Measurements from ENCODE around the gene KIFC3.
A peak's percentile ranks its signal among the peaks of the same experiment; 100 is the strongest.
"Not testable (repeated sequence)": the region's sequence is repeated elsewhere in the genome, so short reads cannot be mapped to it uniquely, and the experiment has no call there.

Gene KIFC3

GRCh38 chr16:57823836-57824235, 21.5 kb upstream of the KIFC3 start:
- no peak for DNase-seq

GRCh38 chr16:57822856-57823255, 20.6 kb upstream of the KIFC3 start:
- DNase-seq: no peak

DNA sequence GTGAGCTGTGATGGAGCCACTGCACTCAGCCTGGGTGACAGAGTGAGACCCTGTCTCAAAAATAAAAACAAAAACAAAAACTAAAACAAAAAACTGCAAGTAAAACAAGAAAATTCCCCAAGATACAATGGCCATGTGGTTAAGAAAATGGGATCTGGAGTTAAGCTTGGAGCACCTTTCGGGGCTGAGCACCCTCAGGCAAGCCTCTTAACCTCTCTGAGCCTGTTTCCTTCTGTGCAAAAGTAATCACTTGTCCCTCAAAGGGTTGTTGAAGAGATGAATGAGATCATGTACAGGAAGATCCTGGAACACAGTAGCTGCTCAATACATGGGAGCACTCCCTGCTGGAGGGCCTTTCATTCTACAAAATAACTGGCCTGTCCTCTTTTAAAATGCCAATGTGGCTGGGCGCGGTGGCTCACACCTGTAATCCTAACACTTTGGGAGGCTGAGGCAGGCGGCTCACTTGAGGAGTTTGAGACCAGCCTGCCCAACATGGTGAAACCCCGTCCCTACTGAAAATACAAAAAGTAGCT, 19.8 kb upstream of the KIFC3 start:
- no peak for DNase-seq

DNA sequence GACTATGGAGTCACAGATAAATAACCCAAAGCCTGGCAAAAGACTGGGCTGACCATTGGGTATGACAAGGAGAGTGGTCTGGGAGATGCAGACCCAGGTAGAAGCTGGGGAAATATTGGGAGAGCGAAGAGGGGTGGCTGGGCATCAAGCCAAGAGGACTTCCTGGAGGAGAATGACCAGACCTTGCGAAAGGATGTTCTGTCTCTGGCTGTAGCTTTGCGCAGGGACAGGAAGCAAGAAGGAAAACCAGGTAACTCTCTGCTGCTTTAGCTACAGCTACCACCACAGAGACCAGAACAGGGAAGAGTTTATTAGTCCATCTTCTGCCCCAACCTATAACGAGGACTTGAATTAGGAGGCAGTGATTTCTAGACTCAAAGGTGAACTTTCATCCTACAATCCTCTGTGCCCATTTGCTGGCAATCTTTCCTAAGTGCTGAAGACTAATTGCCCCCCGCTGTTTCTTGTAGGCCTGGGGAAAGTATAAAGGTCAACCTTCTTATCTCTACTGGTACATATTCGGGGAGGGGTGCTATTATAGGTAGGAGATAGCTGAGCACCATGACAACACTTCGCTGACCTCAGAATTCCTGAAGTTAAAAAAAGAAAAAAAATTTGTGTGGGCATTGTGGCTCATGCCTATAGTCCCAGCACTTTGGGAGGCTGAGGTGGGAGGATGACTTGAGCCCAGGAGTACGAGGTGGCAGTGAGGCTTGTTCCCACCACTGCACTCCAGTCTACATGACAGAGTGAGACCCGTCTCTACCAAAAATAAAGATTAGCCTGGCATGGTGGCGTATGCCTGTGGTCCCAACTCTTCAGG, 19.1 kb upstream of the KIFC3 start:
- no peak for DNase-seq

DNA sequence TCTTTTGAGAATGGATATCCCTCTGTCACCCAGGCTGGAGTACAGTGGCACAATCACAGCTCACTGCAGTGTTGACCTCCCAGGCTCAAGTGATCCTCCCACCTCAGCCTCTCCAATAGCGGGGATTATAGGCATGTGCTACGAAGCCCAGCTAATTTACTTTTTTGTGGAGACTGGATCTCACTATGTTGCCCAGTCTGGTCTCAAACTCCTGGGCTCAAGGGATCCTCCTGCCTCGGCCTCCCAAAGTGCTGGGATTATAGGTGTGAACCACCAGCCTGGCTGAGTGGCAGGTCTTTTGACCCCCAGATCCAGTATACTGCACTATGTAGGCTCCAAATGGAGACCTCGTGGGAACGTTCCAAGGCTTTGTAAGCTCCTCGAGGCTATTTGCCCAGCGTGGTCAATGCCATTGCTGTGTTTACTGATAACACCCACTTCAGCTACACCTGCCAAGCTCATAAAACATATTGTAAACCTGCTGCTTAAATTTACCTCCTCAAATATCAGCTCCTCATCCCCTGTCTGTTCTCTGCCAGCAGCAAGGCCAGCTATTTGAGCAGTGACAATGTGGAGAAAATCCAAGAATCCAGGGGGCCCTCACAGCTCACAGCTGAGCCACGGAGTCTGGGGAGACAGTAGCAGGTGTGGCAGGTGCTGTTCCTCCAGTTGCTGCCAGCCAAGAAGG, 16.2 kb upstream of the KIFC3 start:
- DNase-seq: peak; percentile 79

- DNase-seq: no peak
Measured at GRCh38 chr16:57817680-57818079, 15.4 kb upstream of the KIFC3 start.

GRCh38 chr16:57815987-57816745, 13.9 kb upstream of the KIFC3 start:
- no peak for DNase-seq

DNA sequence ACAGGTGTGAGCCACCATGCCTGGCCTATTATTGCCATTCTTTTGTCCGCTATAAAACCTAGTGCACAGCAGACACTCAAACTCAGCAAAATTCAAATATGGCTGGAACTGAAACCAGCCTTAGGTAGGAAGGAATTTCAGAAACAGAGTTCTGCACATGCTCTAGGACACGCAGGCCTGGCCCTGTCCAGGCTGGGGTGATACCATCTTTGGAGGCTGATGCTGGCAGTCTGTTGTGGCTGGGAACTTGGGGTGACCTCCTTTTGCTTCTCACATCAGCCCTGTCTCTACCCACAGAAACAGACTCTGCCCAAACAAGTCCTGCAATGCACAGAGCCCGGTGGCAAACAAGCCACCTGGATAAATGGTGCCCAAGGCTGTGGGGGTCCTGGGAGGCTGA, 12.6 kb upstream of the KIFC3 start:
- DNase-seq: no peak

DNA sequence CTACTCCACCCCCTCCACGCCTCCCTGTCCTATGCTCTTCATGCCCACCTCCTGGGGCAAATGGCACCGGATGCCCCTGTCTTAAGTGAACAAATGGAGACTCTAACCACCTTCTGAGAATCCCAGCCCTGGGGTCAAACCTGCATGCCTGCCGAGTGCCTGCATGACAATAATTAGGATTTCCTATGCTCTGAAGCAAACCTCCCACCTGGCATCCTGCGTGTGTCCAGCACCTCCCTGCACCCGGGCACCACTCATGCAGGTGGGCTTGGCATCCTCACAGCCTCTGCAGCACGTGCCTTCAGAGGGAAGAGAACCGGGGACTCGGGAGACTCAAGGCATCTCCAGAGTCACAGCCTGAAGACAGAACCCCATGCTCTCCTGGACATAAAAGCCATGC, 11.2 kb upstream of the KIFC3 start:
- no peak for DNase-seq

DNA sequence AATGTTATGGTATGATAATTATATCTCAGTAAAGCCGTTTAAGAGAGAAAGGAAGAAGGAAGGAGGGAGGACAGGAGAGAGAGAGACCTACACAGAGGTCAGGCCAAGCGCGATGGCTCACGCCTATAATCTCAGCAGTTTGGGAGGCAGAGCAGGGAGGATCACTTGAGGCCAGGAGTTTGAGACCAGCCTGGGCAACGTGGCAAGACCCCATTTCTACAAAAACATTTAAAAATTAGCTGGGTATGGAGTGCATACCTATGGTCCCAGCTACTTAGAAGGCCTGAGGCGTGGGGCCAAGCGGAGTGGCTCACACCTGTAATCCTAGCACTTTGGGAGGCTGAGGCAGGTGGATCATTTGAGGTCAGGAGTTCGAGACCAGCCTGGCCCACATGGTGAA, 9.0 kb upstream of the KIFC3 start:
- DNase-seq: not testable (repeated sequence)

DNA sequence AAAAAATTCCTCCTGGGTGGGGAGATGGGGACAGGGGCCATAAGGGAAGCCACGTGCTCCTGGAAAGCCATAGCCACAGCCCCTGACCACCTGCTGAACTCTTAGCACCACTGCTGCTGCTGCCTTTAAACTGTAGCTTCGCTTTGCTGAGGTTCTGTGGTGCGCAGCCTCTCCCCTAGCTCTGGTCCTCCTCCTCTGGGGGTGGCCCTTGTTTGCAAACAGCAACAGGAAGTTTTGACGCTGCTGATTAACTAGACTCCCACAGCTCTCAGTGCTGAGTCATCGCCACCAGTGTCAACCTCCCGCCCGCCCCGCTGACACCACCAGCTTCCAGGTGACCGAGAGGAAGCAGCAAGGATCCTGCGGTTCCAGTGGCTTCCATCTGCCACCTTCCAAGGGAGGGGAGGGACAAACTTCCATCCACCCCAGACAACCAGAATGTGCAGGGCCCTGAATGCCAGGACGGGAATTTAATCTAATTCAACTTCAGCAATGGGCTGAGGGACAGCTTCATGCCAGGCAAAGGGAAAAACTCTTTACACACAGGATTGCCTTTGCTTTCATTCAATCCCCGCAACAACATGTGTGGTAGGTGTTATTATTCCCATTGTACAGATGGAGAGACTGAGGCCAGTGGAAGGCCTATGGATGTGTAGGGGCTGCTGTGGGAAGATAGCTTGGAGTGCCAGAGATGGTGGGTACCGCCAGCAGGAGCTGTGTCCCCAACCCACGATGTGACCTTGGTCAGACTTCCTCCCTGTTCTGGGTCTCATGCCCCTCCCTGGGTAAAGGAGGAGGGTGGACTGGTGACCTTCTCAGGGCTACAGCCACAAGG, 8.1 kb upstream of the KIFC3 start:
- DNase-seq: no peak

GRCh38 chr16:57809276-57810196, 7.2 kb upstream of the KIFC3 start:
- DNase-seq: no peak

GRCh38 chr16:57808589-57809228, 6.4 kb upstream of the KIFC3 start:
- DNase-seq: no peak

DNA sequence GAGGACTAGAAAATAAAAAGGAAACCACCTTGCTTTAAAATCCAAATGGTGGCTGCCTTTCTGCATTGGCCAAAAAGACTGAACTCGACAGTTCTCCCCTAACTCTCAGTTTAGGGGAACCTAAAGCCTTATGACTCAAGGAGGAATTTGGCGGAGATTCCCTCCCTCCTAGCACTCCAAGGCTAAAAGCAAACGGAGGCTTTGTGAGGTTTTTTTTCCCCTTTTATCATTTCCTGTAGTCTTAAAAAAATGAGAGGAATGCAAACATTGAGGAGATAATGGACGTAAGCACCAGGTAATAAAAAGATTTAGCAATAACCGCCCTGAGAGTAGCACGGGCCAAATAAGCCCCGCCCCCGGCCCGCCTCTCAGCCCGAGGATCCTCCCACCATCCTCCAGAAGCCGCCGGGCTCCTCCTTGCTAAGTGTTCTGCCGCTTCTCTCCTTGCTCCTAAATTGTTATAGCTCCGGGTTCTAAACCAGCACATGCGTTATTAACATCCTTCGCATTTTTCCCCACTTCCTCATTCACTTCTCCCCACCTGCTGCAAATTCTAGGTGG, 5.8 kb upstream of the KIFC3 start:
- no peak for DNase-seq

GRCh38 chr16:57807252-57807967, 5.1 kb upstream of the KIFC3 start:
- DNase-seq: no peak

DNA sequence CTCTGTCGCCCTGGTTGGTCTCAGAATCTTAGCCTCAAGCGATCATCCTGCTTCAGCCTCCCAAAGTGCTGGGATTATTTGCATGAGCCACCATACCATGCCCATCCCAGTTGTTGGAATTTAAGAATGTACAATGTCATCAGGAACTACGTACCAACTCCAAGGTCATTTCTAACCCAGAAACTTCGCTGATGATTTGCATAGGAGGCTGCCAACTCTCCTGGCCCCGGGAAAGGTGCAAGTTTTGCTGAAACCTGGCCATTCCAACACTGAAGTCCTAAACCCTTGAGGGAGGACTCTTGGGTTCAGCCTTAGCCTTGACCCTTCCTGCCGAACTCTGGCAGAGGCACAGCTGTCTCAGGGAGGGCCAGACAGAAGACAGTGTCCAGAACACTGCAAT, 2.9 kb upstream of the KIFC3 start:
- no peak for DNase-seq

DNA sequence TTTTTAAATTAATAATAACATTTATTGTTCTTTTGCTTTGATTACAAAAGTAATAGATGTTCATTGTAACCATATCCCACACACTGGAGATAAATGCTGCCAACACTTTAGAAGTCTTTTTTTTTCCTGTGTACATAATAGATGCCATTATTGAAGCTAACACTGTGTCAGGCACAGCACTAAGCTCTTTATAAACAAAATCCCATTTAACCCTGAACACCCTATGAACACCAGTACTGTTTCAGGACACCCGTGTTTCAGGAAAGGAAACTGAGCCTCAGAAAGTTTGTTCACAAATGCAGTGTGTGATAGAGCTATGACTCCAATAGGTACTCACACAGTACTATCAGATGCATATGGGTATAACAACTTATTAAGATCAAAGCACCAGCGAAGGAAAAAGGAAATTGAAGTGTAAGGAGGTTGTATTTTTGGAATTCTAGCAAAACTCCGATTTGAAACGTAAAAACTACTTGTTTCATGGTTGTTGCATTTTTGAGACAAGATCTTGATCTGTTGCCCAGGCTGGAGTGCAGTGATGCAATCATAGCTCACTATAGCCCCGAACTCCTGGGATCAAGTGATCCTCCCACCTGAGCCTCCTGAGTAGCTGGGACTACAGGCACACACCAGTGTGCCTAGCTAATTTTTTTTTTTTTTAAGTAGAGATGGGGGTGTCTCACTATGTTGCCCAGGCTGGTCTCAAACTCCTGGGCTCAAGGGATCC, 2.0 kb upstream of the KIFC3 start:
- no peak for DNase-seq

DNA sequence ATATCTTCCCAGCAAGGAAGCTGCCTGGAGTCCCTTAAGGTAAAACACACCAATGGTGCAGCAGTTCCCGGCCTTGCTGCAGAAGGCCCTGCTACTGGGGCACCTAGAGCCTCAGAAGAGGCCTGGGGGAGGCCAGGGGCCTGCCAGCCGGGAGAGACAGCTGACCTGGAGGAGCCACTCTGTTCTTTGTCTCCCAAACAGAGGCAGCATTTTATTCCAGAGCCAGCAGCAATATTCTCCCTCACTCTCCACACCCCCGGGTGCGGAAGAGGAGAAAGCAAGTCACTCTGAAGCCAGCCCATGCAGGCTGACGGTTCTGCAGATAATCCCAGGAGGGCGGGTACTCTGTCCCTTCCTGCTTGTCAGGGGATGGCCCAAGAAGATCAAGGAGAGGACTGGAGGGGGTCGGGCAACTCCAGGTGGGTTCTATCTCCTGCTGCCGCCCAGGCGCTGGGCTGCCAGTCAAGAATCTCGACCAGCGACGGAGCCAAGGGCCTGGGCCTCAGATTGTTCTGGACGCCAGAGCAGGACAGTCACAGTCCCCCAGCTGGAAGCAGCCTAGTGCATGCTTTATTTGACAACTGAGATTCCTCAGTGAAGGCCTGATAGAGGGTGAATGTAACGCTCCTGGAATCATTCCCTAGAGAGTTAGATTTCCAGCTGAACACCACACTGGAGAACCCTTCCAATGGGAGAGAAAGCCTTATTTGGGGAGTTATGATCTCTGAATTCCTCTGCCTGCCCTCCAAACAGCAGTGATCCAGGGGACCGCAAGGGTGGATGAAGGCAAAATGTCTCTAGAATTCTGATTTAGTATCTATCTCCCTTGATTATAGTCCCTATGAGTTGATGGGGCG, 1.1 kb upstream of the KIFC3 start:
- DNase-seq: no peak

Measured in NCI-H1417 treated with DMSO at 0.1 percent for 48 hours (cell line).